ENCODE measurements around the gene NCAPH2.

The NCAPH2 gene

GRCh38 chr22:50490531-50491308, 17.3 kb upstream of the NCAPH2 start:
- in situ Hi-C loops (cut with HindIII; ENCODE audit: low pct_ligation_motif_present, low sequenced_read_pairs): no loop called here
- TF ChIP-seq CTCF (IDR thresholded peaks at IDR 0.05; ENCODE audit: low read depth, low read length, missing control alignments): no peak
- Histone ChIP-seq H3K27me3 (replicated peaks) (no peaks in the 10 kb centered on the region), H3K27ac (no peak overlapping the region), H3K36me3 (replicated peaks) (no peaks in the 10 kb centered on the region), H3K4me3 (ENCODE audit: low read depth, low read length) (no peak overlapping the region)
- DNase-seq: no peak

- Histone ChIP-seq H3K27ac (no peak overlapping the region), H3K27me3 (replicated peaks) (no peaks in the 10 kb centered on the region), H3K4me3 (ENCODE audit: low read depth, low read length) (no peak overlapping the region), H3K36me3 (replicated peaks) (no peaks in the 10 kb centered on the region)
- in situ Hi-C loops (cut with HindIII; ENCODE audit: low pct_ligation_motif_present, low sequenced_read_pairs): no loop called here
- DNase-seq: no peak
- no peak for TF ChIP-seq CTCF (IDR thresholded peaks at IDR 0.05; ENCODE audit: low read depth, low read length, missing control alignments)
Measured at GRCh38 chr22:50497093-50497492, 10.9 kb upstream of the NCAPH2 start.

GRCh38 chr22:50498322-50498890, 9.6 kb upstream of the NCAPH2 start:
- in situ Hi-C loops (cut with HindIII; ENCODE audit: low pct_ligation_motif_present, low sequenced_read_pairs): no loop called here
- Histone ChIP-seq H3K4me3 (ENCODE audit: low read depth, low read length) (no peak overlapping the region), H3K36me3 (replicated peaks) (peaks cover 9% of the 10 kb centered on the region), H3K27me3 (replicated peaks) (no peaks in the 10 kb centered on the region), H3K27ac (no peak overlapping the region)
- TF ChIP-seq CTCF (IDR thresholded peaks at IDR 0.05; ENCODE audit: low read depth, low read length, missing control alignments): peak; percentile 87
- peak; percentile 48 for DNase-seq

- Histone ChIP-seq H3K36me3 (replicated peaks) (peaks cover 20% of the 10 kb centered on the region), H3K4me3 (ENCODE audit: low read depth, low read length) (no peak overlapping the region), H3K27me3 (replicated peaks) (no peaks in the 10 kb centered on the region), H3K27ac (no peak overlapping the region)
- TF ChIP-seq CTCF (IDR thresholded peaks at IDR 0.05; ENCODE audit: low read depth, low read length, missing control alignments): no peak
- in situ Hi-C loops (cut with HindIII; ENCODE audit: low pct_ligation_motif_present, low sequenced_read_pairs): no loop called here
- DNase-seq: no peak
Measured at GRCh38 chr22:50500452-50500851, 7.6 kb upstream of the NCAPH2 start.

- TF ChIP-seq CTCF (IDR thresholded peaks at IDR 0.05; ENCODE audit: low read depth, low read length, missing control alignments): no peak
- DNase-seq: no peak
- no peak overlapping the region for H3K4me3 ChIP-seq (ENCODE audit: low read depth, low read length)
- peaks cover 25% of the 10 kb centered on the region for H3K36me3 ChIP-seq (replicated peaks)
- H3K27ac ChIP-seq: no peak overlapping the region
- in situ Hi-C loops (cut with HindIII; ENCODE audit: low pct_ligation_motif_present, low sequenced_read_pairs): no loop called here
- H3K27me3 ChIP-seq (replicated peaks): no peaks in the 10 kb centered on the region
Measured at GRCh38 chr22:50502096-50502495, 5.9 kb upstream of the NCAPH2 start.
